GM12892 (cell line): Measurements from ENCODE around the gene PCDHA10.
"Not testable (repeated sequence)": the region's sequence is repeated elsewhere in the genome, so short reads cannot be mapped to it uniquely, and the experiment has no call there.

Experiments
- POLR2A ChIP-seq: IDR thresholded peaks from 2 replicates; pipeline ENCODE4 v1.6.1; 2011; ENCODE audit warnings: low read depth, low read length, control low read depth
- POLR2AphosphoS5 ChIP-seq: IDR thresholded peaks from 2 replicates; pipeline ENCODE4 v1.6.1; 2011; ENCODE audit warnings: low read depth, low read length, control low read depth
- TAF1 ChIP-seq: IDR thresholded peaks from 2 replicates; pipeline ENCODE4 v1.6.1; 2011; ENCODE audit warnings: low read depth, mild to moderate bottlenecking, control low read depth, low read length, borderline replicate concordance

- not testable (repeated sequence) for TF ChIP-seq POLR2A, POLR2AphosphoS5, TAF1
These were observed 25.9 kb upstream of the PCDHA10 start for GRCh38 chr5:140829511-140830501.
